Measurements from ENCODE around the gene MAMDC2. TPM values are rescaled to one million over a fixed set of nuclear protein-coding genes. Genes with fewer than 3 reads are reported as not detected.
"Not testable (repeated sequence)": the region's sequence is repeated elsewhere in the genome, so short reads cannot be mapped to it uniquely, and the experiment has no call there.

MAMDC2 gene
- total and polyA plus RNA-seq, 2 donors (not counting 1 experiment from before 2014, with no cell fraction given) = not detected

GRCh38 chr9:70195456-70195855, 151.8 kb downstream of the MAMDC2 start:
- no peaks in the 10 kb centered on the region for H3K9me3 Mint-ChIP-seq (ENCODE audit: insufficient read depth)
- Histone ChIP-seq H4K20me1 (ENCODE audit: control insufficient read depth, insufficient read depth, low read length, poor library complexity, severe bottlenecking) (no peaks in the 10 kb centered on the region), H3K4me2 (replicated peaks; ENCODE audit: low read depth, low read length, poor library complexity, severe bottlenecking) (no peak overlapping the region), H2AFZ (ENCODE audit: insufficient read depth, low read depth, low read length, poor library complexity, severe bottlenecking) (no peak overlapping the region), H3K9me3 (ENCODE audit: control extremely low read depth in 1 of 3, control insufficient read depth in 2 of 3, insufficient read depth in 1 of 3, low read length in 2 of 3) (no peaks in the 10 kb centered on the region), H3K27ac (ENCODE audit: low read length in 2 of 2) (no peak overlapping the region), H3K36me3 (replicated peaks in 1 of 2; ENCODE audit: control extremely low read depth in 1 of 2, control insufficient read depth in 1 of 2, extremely low read depth in 1 of 2, insufficient read depth in 2 of 2, low read length in 1 of 2) (no peaks in the 10 kb centered on the region), H3K27me3 (replicated peaks in 1 of 4; ENCODE audit: control extremely low read depth in 1 of 4, control insufficient read depth in 3 of 4, insufficient read depth in 4 of 4, low read length in 3 of 4) (peaks cover 0 to 6% (median 0%) of the 10 kb centered on the region in 4 experiments), H3K79me2 (ENCODE audit: control insufficient read depth, insufficient read depth, low read length) (no peaks in the 10 kb centered on the region), H3K4me1 (ENCODE audit: control insufficient read depth in 2 of 2, insufficient read depth in 2 of 2, low read length in 2 of 2) (no peaks in the 10 kb centered on the region), H3K4me3 (ENCODE audit: control extremely low read depth in 1 of 5, extremely low read depth in 1 of 5, insufficient read depth in 1 of 5, low read depth in 2 of 5, low read length in 4 of 5) (no peak overlapping the region), H3K9ac (ENCODE audit: low read length) (no peak overlapping the region)
- H3K4me1 Mint-ChIP-seq = no peaks in the 10 kb centered on the region
- ATAC-seq (ENCODE audit: low read depth) (no peak), DNase-seq (no peak)
- H3K27me3 Mint-ChIP-seq = peaks cover 8% of the 10 kb centered on the region
- POLR2A ChIA-PET = no interaction called here
- CTCF ChIA-PET = no interaction called here
- no peak overlapping the region for H3K27ac Mint-ChIP-seq
- WGBS (ENCODE audit: insufficient coverage) = no CpG with 5 or more reads among the region's 3 CpGs
- no peak overlapping the region for H3K4me3 Mint-ChIP-seq
- intact Hi-C loops (cut with micrococcal nuclease) = no loop called here
- TF ChIP-seq EZH2 (IDR thresholded peaks at IDR 0.05; ENCODE audit: borderline replicate concordance, insufficient read depth, low read depth, low read length, poor library complexity, severe bottlenecking) = no peak
- TF ChIP-seq, protein P1, sequence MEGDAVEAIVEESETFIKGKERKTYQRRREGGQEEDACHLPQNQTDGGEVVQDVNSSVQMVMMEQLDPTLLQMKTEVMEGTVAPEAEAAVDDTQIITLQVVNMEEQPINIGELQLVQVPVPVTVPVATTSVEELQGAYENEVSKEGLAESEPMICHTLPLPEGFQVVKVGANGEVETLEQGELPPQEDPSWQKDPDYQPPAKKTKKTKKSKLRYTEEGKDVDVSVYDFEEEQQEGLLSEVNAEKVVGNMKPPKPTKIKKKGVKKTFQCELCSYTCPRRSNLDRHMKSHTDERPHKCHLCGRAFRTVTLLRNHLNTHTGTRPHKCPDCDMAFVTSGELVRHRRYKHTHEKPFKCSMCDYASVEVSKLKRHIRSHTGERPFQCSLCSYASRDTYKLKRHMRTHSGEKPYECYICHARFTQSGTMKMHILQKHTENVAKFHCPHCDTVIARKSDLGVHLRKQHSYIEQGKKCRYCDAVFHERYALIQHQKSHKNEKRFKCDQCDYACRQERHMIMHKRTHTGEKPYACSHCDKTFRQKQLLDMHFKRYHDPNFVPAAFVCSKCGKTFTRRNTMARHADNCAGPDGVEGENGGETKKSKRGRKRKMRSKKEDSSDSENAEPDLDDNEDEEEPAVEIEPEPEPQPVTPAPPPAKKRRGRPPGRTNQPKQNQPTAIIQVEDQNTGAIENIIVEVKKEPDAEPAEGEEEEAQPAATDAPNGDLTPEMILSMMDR (IDR thresholded peaks at IDR 0.05) = no peak

GRCh38 chr9:70197216-70198044, 153.8 kb downstream of the MAMDC2 start:
- no peak overlapping the region for H3K27ac Mint-ChIP-seq
- Histone ChIP-seq H3K9me3 (ENCODE audit: control extremely low read depth in 1 of 3, control insufficient read depth in 2 of 3, insufficient read depth in 1 of 3, low read length in 2 of 3) (no peaks in the 10 kb centered on the region), H3K36me3 (replicated peaks in 1 of 2; ENCODE audit: control extremely low read depth in 1 of 2, control insufficient read depth in 1 of 2, extremely low read depth in 1 of 2, insufficient read depth in 2 of 2, low read length in 1 of 2) (no peaks in the 10 kb centered on the region), H3K27ac (ENCODE audit: low read length in 2 of 2) (no peak overlapping the region), H3K4me3 (ENCODE audit: control extremely low read depth in 1 of 5, extremely low read depth in 1 of 5, insufficient read depth in 1 of 5, low read depth in 2 of 5, low read length in 4 of 5) (no peak overlapping the region), H3K79me2 (ENCODE audit: control insufficient read depth, insufficient read depth, low read length) (no peaks in the 10 kb centered on the region), H3K4me1 (ENCODE audit: control insufficient read depth in 2 of 2, insufficient read depth in 2 of 2, low read length in 2 of 2) (no peaks in the 10 kb centered on the region), H2AFZ (ENCODE audit: insufficient read depth, low read depth, low read length, poor library complexity, severe bottlenecking) (no peak overlapping the region), H3K9ac (ENCODE audit: low read length) (no peak overlapping the region), H4K20me1 (ENCODE audit: control insufficient read depth, insufficient read depth, low read length, poor library complexity, severe bottlenecking) (no peaks in the 10 kb centered on the region), H3K27me3 (replicated peaks in 1 of 4; ENCODE audit: control extremely low read depth in 1 of 4, control insufficient read depth in 3 of 4, insufficient read depth in 4 of 4, low read length in 3 of 4) (peaks cover 0 to 4% (median 0%) of the 10 kb centered on the region in 4 experiments), H3K4me2 (replicated peaks; ENCODE audit: low read depth, low read length, poor library complexity, severe bottlenecking) (no peak overlapping the region)
- intact Hi-C loops (cut with micrococcal nuclease) = no loop called here
- ATAC-seq (ENCODE audit: low read depth) (no peak), DNase-seq (no peak)
- 97% methylated on average over 3 of the region's 9 CpGs for WGBS (ENCODE audit: insufficient coverage)
- H3K4me1 Mint-ChIP-seq = no peaks in the 10 kb centered on the region
- POLR2A ChIA-PET = no interaction called here
- H3K4me3 Mint-ChIP-seq = no peak overlapping the region
- CTCF ChIA-PET = no interaction called here
- TF ChIP-seq, protein P1 (IDR thresholded peaks at IDR 0.05) = no peak
- TF ChIP-seq EZH2 (IDR thresholded peaks at IDR 0.05; ENCODE audit: borderline replicate concordance, insufficient read depth, low read depth, low read length, poor library complexity, severe bottlenecking) = no peak
- H3K27me3 Mint-ChIP-seq = peaks cover 4% of the 10 kb centered on the region
- H3K9me3 Mint-ChIP-seq (ENCODE audit: insufficient read depth) = no peaks in the 10 kb centered on the region

DNA sequence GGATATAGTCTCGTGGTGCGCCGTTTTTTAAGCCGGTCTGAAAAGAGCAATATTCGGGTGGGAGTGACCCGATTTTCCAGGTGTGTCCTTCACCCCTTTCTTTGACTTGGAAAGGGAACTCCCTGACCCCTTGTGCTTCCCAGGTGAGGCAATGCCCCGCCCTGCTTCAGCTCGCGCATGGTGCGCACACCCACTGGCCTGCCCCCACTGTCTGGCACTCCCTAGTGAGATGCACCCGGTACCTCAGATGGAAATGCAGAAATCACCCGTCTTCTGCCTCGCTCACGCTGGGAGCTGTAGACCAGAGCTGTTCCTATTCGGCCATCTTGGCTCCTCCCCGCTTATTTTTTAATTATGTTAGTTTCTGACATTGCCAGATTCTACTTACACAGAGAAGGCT, 161.1 kb downstream of the MAMDC2 start:
- H2AFZ ChIP-seq (ENCODE audit: insufficient read depth, low read depth, low read length, poor library complexity, severe bottlenecking); CTCF ChIA-PET; H3K36me3 ChIP-seq (replicated peaks in 1 of 2; ENCODE audit: control extremely low read depth in 1 of 2, control insufficient read depth in 1 of 2, extremely low read depth in 1 of 2, insufficient read depth in 2 of 2, low read length in 1 of 2); H3K4me3 ChIP-seq (ENCODE audit: control extremely low read depth in 1 of 5, extremely low read depth in 1 of 5, insufficient read depth in 1 of 5, low read depth in 2 of 5, low read length in 4 of 5); ATAC-seq (ENCODE audit: low read depth); intact Hi-C loops (cut with micrococcal nuclease); H3K4me1 Mint-ChIP-seq; H3K4me1 ChIP-seq (ENCODE audit: control insufficient read depth in 2 of 2, insufficient read depth in 2 of 2, low read length in 2 of 2); H3K9me3 Mint-ChIP-seq (ENCODE audit: insufficient read depth); H4K20me1 ChIP-seq (ENCODE audit: control insufficient read depth, insufficient read depth, low read length, poor library complexity, severe bottlenecking); H3K79me2 ChIP-seq (ENCODE audit: control insufficient read depth, insufficient read depth, low read length); H3K27ac ChIP-seq (ENCODE audit: low read length in 2 of 2); H3K27me3 ChIP-seq (replicated peaks in 1 of 4; ENCODE audit: control extremely low read depth in 1 of 4, control insufficient read depth in 3 of 4, insufficient read depth in 4 of 4, low read length in 3 of 4); DNase-seq; H3K9me3 ChIP-seq (ENCODE audit: control extremely low read depth in 1 of 3, control insufficient read depth in 2 of 3, insufficient read depth in 1 of 3, low read length in 2 of 3); H3K4me2 ChIP-seq (replicated peaks; ENCODE audit: low read depth, low read length, poor library complexity, severe bottlenecking); H3K27me3 Mint-ChIP-seq; H3K4me3 Mint-ChIP-seq; POLR2A ChIA-PET; H3K27ac Mint-ChIP-seq; H3K9ac ChIP-seq (ENCODE audit: low read length): not testable (repeated sequence)
- 94% methylated on average over 6 of the region's 16 CpGs for WGBS (ENCODE audit: insufficient coverage)

Data from B cell (primary cell).